Hindlimb muscle (tissue), 1 donor: ENCODE measurements around the gene POFUT2. TPM values are rescaled to one million over a fixed set of nuclear protein-coding genes. Genes with fewer than 3 reads are reported as not detected.

ENCODE experiments used
- DNase-seq: peaks from one replicate; pipeline ENCODE4 v3.0.0-alpha.2; 2013
- polyA plus RNA-seq: library from polyadenylated mRNA; unstranded; fragments of 120-200 nt; gene quantifications from one replicate; pipeline ENCODE4 v1.2.1, GENCODE V29; 2013; ENCODE audit not compliant: insufficient read length

Gene POFUT2
- polyA plus RNA-seq, 1 donor: 36.5 TPM

DNA sequence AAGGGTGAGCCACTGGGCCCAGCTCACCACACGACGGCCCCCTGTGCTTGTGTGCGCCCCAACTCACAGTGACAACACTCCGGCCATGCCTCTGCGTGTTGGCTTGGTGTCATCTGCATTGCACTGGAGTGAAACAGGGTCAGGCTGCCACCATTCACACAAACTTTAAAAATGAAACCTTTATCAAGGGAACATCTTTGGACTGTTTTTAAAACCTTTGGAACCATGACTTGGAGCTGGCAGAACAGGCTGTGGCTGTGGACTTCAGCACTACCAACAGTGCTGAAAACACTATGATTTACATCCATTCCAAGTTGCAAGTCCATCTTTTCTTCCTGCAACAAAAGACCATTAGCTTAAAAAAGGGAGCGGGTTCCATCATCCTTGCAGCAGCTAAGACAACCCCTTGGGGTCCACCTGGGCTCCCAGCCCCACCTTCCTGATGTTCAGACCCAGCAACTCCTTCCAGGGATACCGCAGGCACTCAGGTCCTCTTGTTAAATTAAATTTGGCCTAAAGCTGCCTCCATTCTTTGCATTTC is 25.6 kb downstream of the POFUT2 start:
- no peak for DNase-seq

DNA sequence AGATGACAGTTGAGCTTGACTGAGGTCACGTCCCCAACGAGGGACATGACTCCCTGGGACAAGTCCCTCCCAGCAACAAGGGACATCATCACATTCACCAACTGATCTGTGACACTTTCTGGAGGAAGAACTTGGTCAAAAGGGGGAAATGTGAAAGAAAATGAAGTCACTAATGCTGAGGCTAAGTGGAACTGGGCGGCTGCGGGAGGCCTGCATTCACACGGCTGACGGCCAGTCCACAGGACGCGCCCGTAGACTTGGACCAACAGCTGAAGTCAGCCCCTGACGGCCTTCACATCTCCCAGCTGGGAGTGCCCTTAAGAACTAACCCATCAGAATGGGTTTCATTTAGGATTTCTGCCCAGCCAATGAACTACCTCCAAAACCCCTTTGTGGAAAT is 26.6 kb downstream of the POFUT2 start:
- DNase-seq: no peak

DNA sequence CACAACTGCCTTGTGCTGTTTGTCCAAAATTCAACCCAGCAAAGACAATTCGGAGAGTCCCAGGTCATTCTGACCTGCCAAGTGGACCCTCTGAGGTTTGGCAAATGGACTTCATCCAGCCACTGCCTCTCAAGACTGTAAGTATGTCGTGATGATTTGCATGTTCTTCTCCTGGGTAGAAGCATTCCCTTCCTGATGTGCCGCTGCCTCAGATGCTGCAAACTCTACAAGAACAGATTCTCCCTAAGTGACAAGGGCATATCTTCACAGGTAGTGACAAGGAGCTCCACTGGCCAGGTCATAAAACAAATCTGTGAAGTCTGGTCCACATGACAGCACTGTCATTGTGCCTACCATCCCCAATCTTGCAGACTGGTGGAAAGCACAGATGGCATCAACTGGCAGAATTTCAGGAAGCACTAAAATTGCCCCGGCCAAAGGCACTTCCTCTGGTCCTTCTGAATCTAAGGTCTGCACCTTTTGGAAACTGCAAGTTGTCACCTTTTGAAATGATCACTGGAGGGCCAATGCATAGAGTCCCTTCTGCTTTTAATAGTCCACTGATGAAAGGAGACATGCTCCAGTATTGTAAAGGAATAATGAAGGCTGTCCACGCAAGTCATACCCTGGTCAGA is 27.4 kb downstream of the POFUT2 start:
- no peak for DNase-seq

DNA sequence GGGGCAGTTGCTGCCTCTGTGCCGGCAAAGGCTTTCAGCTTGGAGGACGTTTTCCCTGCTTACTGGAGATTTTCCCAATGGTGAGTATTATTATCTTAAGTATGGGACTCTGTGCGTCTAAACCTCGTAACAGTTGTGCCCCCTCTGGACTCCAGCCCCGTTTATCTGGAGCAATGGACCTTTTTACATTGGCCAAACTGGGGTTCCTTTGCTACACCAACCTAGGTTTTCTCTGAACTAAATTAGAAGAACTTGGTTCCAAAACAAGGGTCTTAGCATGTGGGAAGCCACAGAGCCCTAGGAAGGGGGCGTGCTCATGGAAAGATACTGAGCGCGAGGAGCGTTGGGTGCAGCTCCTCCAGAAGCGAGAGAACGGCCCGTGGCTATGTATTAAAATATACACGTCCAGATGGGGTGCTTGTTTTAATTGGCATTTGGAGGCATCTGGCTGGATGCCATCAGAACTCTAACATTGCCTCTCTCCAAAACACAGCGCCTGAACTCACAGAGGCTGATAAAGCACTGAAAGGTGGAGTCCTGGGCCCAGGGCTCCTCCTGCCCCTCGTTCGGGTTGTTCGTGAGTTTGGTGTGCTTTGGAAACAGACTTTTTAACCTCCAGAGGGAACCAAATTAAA is 28.4 kb downstream of the POFUT2 start:
- DNase-seq: no peak

DNA sequence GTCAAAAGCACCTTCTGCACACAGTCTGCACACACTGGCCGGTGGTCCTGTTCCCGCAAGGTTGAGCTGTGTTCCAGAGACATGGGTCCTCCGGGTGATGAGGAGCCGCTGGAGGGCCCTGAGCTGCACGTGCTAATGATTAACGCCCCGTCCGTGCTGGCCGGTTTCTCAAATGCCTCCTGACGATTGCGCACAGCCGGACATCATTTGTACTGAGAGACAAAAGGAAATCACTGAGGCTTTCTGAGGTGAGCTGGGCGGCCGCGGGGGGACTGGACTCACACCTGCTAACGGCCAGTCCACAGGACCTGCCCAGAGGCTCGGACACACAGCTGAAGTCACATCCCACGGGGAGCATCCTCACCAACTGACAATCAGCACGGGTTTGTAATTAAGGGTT is 29.2 kb downstream of the POFUT2 start:
- no peak for DNase-seq

DNA sequence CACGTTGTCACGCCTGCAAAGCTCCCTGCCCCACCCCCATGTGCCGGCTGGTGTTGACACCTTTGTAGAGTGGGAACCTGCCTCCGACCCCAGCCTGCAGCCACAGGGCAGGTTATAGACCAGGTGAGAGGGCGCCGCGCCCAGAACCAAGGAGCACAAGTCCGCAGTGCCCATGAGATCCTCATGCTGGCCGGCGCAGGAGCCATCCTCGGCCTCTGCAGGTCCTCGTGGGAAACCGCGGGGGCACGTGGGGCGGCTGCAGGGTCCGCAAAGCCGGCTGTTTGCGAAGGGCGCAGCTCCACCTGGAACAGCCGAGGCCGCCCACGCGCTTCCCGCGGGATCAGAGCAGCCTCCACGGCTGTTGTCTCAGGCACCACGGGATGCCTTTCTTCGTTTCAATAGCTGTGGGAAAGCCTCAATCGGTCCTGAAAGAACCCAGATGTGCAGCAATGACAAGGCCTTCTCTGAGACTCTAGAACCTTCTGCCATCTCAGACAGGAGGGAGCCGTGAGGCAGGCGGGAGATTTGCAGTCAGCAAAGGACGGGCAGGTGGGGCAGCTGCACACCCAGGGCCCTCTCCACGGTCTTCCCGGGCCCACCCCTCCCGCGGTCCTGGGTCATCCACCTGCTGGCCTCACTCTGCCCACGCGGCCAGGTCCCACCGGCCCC is 29.9 kb downstream of the POFUT2 start:
- DNase-seq: no peak

DNA sequence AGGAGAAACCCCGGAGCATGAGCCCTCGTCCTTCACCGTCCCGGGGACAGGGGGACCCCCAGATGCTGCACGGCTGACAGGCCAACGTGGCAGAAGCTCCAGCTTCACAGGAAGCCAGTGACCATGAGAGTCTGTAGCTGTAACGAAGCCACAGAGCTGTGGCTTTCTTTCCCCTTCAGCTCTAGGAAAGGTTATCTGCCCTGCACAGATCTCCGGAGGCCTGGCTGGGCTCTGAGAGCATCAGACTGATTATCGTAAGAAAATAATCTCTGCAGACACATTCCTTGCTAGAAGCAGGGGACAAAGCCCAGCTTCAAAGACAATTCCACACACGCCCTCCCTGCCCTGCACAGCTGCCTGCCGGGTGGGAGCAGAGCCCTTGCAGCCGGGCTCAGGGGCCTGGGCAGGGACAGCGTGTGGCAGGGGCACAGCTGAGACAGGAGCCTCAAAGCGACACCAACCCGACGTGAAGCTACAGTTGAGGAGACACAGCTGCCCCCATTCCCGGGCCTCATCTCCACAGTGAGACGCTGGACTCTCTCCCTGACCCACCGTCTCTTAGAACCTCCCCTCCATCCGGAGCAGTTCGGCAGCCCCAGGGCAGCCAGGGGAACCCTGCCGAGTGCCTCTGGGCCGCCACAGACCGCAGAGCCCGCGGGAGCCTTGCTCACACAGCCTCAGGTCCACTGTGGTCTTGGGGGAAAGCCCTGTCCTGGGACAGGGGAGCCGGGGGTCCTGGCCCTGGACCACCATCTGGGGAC is 30.6 kb downstream of the POFUT2 start:
- DNase-seq: no peak

DNA sequence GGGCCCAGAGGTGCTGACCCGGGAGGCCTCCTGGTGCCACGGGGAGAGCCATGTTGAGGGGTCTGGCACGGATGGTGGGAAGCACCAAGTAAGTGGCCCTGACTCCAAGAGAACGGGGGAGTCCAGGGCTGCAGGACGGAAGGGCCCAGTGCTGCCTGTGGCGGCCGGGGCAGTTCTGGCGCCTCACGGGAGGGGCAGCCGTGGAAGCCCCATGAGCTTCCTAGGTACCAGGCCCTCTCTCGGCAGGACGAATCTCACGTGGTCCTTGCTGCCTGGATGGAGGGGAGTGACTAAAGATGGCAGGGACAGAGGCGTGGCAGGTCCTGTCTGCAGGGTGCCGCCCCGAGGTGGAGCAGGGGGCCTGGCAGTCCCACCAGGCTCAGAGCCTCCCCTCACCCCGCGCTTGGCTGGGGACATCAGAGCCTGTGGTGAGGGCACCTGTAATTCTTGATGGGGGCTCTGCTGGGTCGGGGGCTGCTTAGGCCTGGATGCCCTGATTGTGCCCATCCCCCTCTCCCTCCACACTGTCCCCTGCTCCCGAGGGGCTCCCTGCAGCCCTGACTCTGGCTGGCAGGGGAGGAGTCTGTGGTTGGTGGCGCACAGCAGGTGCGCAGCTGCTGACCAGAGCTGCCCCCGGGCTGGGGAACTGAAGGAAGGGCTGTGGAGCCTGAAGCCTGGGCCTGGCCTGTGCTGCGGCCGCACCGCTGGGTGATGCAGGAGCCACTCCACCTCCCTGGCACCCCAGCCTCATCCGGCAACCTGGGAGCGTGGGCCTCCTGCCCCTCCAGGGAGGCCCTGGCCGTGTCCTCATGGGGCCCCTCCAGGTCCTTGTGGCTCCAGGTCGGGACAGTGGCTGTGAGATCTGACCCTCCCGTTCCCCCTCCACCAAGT is 31.4 kb downstream of the POFUT2 start:
- no peak for DNase-seq

DNA sequence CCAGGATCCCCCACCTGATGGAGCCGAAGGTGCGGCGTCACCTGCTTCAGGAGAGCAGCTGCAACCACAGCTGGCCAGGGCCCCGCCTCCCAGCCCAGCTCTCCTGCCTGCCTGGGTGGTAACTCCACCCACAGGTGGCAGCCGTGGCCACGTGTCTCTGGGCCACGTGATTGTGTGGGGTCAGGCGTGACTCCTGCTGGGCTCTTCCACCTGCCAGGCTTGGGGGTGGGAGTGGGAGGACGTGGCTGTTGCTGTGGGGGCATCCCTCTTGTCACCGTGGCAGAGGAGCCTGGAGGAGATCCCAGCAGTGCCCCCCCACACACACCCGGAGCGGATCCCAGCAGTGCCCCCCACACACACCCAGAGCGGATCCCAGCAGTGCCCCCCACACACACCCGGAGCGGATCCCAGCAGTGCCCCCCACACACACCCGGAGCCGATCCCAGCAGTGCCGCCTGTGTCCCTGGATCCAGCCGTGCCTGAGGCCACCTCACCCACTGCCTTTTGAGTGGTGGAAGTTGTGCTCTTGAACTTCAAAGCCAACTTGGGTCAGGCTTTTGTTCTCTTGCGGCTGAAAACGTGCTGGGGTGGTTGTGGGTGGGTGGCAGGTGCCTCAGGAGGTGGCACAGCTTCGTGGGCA is 32.2 kb downstream of the POFUT2 start:
- no peak for DNase-seq

DNA sequence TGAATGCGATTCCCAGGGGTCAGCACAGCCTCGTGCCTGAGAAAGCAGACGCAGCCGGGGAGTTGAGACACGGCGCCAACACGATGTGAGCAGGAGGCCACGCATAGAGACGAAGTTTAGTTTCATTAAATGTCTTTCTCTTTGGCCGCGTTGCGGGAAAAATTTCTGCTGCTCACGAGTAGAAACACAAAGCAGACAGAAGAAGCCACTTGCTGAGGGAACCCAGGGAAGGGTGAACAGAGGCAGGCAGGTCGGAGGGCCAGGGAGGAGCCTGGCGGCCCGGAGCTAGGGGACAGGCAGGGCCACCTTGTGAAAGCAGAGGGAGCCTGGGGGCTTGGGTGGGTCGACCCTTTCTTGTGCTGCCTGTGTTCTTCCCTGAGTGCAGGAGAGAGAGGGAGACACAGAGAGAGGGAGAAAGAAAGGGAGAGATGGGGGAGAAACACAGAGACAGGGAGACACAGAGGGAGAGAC is 33.2 kb downstream of the POFUT2 start:
- DNase-seq: no peak

DNA sequence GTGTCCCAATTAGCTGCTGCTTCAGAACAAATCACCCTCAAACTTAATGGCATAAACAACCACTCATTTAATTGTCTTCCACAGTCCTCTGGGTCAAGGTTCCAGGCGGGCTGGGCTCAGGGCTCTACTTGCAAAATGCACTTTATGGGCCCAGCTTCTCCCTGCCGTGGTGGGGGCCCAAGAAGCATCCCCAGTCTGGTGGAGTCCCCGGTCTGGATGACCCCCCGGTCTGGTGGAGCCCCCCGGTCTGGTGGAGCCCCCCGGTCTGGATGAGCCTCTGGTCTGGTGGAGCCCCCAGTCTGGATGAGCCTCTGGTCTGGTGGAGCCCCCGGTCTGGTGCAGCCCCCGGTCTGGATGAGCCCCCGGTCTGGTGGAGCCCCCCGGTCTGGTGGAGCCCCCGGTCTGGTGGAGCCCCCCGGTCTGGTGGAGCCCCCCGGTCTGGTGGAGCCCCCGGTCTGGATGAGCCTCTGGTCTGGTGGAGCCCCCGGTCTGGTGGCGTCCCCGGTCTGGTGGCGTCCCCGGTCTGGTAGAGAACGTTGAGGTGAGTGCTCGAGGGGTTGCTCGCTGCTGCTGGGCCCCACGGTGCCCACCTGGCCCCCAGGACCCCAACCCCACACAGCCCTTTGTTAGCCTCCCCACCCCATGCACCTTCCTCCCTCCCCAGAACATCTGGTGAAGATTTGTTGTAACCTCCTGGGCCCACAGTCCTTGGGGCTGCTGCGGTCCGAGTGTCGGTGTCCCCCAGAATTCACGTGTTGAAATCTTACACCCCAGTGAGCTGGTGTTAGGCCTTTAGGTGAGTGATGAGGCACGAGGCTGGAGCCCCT is 33.8 kb downstream of the POFUT2 start:
- DNase-seq: no peak

DNA sequence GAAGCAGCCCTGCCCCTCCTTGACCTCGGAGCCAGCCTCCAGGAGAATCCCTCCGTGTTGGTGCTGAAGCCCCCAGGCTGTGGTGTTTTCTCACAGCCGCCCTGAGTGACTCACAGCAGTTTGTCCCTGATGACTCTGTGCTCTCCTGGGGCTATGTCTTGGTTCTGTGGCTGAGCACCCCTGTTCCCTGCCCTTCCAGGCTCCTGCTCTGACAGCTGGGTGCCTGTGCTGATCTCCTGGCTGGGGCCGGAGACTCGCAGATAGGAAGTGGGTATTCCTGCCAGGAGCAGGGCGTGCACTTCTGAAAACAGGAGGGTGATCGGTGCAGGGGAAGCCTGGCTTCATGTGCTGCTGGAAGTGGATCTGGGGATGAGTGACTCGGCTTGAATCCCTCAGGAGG is 34.5 kb downstream of the POFUT2 start:
- no peak for DNase-seq

DNA sequence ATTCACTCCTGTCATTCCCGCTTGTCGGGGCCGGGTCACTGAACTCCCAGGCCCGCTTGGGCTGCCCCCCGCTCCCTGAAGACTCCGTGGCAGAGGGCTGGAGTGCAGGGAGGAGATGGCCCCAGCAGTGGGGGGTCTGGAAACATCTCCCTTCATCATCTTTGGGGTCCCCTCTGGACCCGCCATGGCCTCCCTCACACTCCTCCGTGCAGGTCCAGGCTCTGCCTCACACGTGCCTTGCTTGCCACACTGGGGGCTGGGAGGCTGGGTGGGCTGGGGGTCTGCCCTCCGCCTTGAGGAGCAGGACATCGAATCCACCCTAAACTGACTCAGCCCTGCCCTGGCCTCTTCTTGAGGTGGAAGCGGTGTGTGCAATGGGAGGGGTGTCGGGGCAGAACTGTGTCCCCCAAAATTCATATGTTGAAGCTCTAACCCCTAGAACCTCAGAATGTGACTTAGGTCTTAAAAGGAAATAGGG is 35.2 kb downstream of the POFUT2 start:
- DNase-seq: no peak

DNA sequence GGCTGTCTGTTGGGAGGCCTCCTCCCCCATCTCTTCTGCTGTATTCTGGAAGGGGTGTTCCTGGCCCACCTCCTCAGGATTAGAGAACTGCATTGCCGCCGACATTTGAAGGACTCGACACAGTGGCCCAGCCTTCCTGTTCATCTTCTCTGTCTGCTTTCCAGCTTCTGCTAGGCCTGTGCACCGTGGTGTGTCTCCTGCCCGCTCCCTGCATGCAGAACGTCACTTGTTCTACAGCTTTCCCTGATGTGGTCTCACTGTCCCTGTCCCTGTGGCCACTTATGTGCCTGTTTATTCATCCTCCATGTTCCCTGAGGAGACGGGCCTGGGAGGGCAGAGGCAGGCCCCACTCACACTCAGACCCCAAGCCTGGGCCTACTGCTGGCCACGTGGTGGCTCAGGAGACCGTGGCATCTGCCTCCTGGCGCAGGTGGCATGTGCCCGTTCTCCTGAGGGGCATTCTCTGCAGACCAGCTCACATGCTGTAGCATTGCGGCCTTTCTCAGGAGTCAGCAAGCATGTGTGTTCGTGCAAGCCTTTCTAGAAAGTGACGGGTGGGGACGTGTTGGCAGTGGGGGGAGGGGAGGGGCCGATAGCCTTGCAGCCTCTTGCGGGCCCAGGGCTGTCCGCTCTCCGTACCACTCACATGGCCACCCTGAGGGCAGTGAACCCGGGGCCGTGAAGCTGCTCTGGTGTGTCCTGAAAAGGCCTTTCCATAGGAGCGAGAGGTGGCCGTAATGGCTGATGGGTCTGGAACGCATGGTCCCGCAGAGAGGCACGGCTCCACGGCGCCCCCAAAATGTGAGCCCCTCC is 35.9 kb downstream of the POFUT2 start:
- no peak for DNase-seq

DNA sequence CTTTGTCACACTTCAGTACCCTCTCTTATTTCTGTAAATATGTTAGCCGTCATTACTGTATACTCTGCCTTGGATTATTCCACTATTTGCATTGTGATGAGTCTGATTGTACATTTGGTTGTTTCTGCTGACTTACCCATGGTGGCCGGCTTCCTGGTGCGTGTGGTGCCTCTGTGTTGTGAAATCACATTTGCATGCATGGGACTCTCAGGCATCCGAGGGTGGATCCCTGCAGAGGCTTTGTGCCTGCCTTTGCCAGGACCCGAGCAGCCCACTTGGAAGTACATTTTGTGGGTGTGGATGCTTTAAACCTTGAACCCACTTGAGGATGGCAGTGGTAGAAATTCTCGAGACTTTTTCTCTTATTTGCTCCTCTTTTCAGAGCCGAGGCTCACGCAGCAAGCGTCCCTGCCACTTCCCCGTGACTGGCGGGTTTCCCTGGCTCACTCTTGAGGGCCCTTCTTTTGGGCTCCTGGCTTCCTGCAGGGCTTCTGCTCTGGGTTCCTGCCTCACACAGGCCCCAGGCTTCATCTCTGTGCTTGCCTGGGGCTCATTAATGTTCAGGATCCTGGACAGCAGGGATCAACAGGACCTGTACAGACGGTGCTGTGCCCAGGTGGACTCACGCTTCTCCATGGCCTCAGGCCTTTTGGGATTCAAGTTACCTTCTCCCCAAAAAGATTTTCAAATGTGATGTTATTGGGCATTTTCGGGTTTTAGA is 36.6 kb downstream of the POFUT2 start:
- DNase-seq: no peak

DNA sequence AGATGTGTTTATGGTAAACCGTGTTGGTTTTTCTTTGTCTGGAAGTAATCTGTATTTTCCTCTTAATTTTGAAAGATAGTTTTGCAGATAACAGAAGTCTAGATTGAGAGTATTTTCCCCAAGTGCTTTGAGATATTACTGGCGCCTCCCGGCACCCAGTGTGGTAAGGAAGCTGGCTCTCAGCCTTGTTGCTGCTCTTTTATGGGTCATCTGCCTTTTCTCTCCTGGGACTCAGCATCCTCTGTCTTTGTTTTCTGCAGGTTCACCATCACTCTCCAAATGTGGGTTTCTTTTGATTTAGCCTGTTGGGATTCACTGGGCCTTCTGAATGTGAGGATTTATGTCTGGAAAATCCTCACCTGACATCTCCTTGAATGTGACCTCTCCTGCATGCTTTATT is 37.4 kb downstream of the POFUT2 start:
- no peak for DNase-seq

DNA sequence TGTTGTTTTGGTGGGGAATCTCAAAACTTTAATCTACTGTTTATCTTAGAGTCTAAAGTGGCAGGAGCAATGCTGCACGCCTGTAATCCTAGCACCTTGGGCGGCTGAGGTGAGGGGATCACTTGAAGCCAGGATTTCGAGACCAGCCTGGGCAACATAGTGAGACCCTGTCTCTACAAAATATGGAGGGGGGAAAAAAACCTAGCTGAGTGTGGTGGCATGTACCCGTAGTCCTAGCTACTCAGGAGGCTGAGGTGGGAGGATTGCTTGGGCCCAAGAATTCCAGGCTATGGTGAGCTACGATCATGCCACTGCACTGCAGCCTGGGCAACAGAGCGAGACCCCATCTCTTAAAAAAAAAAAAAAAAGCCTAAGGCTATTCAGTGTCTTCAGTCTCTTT is 38.1 kb downstream of the POFUT2 start:
- no peak for DNase-seq

DNA sequence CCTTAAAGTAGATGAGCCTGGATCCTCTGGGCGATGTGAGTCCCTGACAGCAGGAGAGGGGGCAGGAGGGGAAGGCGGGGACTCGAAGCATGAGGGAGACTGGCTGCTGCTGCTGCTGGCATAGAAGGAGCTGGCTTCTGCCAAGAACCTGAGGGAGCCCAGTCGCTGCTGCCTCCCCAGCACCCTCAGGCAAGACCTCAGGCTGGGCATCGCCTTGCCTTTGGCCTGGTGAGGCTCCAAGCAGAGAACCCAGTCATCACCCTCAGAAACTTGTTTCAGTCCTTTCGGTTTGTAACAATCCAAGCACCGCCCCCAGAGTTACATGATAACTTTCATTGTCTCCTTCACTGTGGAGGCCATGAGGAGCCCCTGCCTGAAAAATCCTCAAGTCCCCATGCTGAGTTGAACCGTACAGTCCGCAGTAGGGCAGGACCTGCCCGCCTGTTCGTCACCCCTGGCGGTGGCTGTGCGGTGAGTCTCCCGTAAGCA is 38.8 kb downstream of the POFUT2 start:
- peak; percentile 25 for DNase-seq
